ENCODE data around the gene NSF.

DNA sequence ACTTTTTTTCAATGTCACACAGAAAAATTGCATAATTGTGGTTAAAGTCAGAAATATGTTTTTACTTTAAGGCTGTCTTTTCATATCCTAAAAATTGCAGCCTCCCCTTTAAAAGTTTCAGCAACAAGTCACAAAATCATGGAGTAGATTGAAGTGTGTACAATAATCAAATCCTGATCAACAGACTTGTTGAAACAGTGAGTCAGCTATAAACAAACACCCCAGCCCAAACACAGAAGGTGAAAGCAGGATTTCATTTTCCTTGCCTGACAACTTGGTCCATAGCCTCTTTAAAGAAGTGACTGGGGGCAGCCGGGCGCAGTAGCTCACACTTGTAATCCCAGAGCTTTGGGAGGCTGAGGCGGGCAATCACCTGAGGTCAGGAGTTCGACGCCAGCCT is 168.1 kb downstream of the NSF start:
- TF ChIP-seq CTCF (IDR thresholded peaks at IDR 0.05) (no peak), ZFX (IDR thresholded peaks at IDR 0.05; ENCODE audit: borderline replicate concordance) (no peak)
